H1 (cell line): Measurements from ENCODE around the gene CST9L. TPM values are rescaled to one million over a fixed set of nuclear protein-coding genes. Genes with fewer than 3 reads are reported as not detected.

Experiments
- CTCF ChIA-PET: fragments of 300-600 bp; sonication (Branson Sonifier 250); formaldehyde crosslinking; loops from one replicate; lab custom pipeline; 2021; ENCODE audit not compliant: partially characterized antibody; lab: Charles Lee
- POLR2A ChIA-PET: fragments of 300-600 bp; sonication (Branson Sonifier 250); formaldehyde crosslinking; loops from one replicate; lab custom pipeline; 2021; ENCODE audit warnings: inconsistent platforms; ENCODE audit not compliant: partially characterized antibody; lab: Charles Lee
- DNase-seq, 2 experiments: peaks; one replicate each; pipeline versions ENCODE4 v3.0.0 to v3.0.0-alpha.2; 2010 to 2022; ENCODE audit warnings: low spot score in 2 of 2, low read depth in 1 of 2, mixed read lengths in 1 of 2
- FAIRE-seq: peaks from 2 replicates; lab custom pipeline; 2011; peaks lifted over from hg19 to GRCh38; lab: Jason Lieb, UNC
- H2AFZ ChIP-seq: 2 replicates; pipeline ENCODE4 v1.8.1; 2012; ENCODE audit warnings: low read length, inconsistent platforms
- H2AK5ac ChIP-seq: 2 replicates; pipeline ENCODE4 v1.6.1; 2013; ENCODE audit warnings: low read depth, low read length
- H2BK120ac ChIP-seq: replicated peaks from 2 replicates; pipeline ENCODE3; 2013; ENCODE audit warnings: low read depth, low read length, inconsistent platforms
- H2BK12ac ChIP-seq: 2 replicates; pipeline ENCODE4 v1.6.1; 2013; ENCODE audit warnings: low read depth, low read length
- H2BK15ac ChIP-seq: 2 replicates; pipeline ENCODE4 v1.6.1; 2013; ENCODE audit warnings: low read length
- H2BK20ac ChIP-seq: 2 replicates; pipeline ENCODE4 v1.6.1; 2013; ENCODE audit warnings: low read length
- H2BK5ac ChIP-seq: 2 replicates; pipeline ENCODE4 v1.6.1; 2013; ENCODE audit warnings: low read depth, low read length
- H3K14ac ChIP-seq: 2 replicates; pipeline ENCODE4 v1.6.1; 2013; ENCODE audit warnings: inconsistent platforms; ENCODE audit not compliant: insufficient read length
- H3K18ac ChIP-seq: 2 replicates; pipeline ENCODE4 v1.6.1; 2013; ENCODE audit warnings: low read length; ENCODE audit errors: extremely low read depth
- H3K23ac ChIP-seq: 2 replicates; pipeline ENCODE4 v1.6.1; 2013; ENCODE audit warnings: inconsistent platforms; ENCODE audit not compliant: insufficient read length
- H3K23me2 ChIP-seq: 2 replicates; pipeline ENCODE4 v1.6.1; 2013; ENCODE audit warnings: low read depth, low read length
- H3K27ac ChIP-seq: 2 replicates; pipeline ENCODE4 v1.6.1; 2011; ENCODE audit warnings: low read depth, low read length, inconsistent platforms
- H3K27me3 ChIP-seq, 4 experiments: replicated peaks in 1 of 4; 1 replicate in 1 of 4; 2 replicates in 3 of 4; pipeline versions ENCODE4 v1.6.1 to v1.8.1; 2011 to 2013; ENCODE audit warnings: low read length in 3 of 4, mild to moderate bottlenecking in 3 of 4, inconsistent platforms in 2 of 4, mixed read lengths in 2 of 4, moderate library complexity in 1 of 4; ENCODE audit not compliant: control insufficient read depth in 3 of 4, insufficient read depth in 3 of 4; ENCODE audit errors: extremely low read depth in 1 of 4
- H3K36me3 ChIP-seq, 4 experiments: 2 replicates each; pipeline versions ENCODE4 v1.6.1 to v1.8.1; 2011 to 2013; ENCODE audit warnings: mild to moderate bottlenecking in 4 of 4, low read length in 3 of 4, moderate library complexity in 2 of 4, control low read depth in 1 of 4, inconsistent platforms in 1 of 4; ENCODE audit not compliant: insufficient read depth in 4 of 4, control insufficient read depth in 2 of 4
- H3K4ac ChIP-seq: replicated peaks from 2 replicates; pipeline ENCODE3; 2013; ENCODE audit warnings: low read length, low read depth, mixed read lengths, inconsistent platforms; ENCODE audit not compliant: insufficient read length
- H3K4me1 ChIP-seq, 4 experiments: replicated peaks in 1 of 4; 1 replicate in 1 of 4; 2 replicates in 3 of 4; pipeline versions ENCODE4 v1.6.1 to v1.8.1; 2011 to 2013; ENCODE audit warnings: low read length in 3 of 4, inconsistent platforms in 2 of 4, mixed read lengths in 1 of 4; ENCODE audit not compliant: insufficient read depth in 4 of 4, control insufficient read depth in 3 of 4
- H3K4me2 ChIP-seq, 2 experiments: 2 replicates each; pipeline versions ENCODE4 v1.6.1 to v1.8.1; 2011 to 2013; ENCODE audit warnings: low read depth in 2 of 2, low read length in 2 of 2, control low read depth in 1 of 2, inconsistent platforms in 1 of 2, mild to moderate bottlenecking in 1 of 2; ENCODE audit not compliant: insufficient read depth in 1 of 2
- H3K4me3 ChIP-seq, 4 experiments: fragments of 200-600, 300-600 bp in 1 of 4; sonication (generic), shearing (Covaris generic), sonication (Bioruptor Twin) in 1 of 4; 2 replicates each; pipeline versions ENCODE4 v1.5.1 to v1.8.1; 2011 to 2016; ENCODE audit warnings: low read length in 4 of 4, low read depth in 3 of 4, control low read depth in 2 of 4, inconsistent platforms in 2 of 4, mild to moderate bottlenecking in 2 of 4, mixed read lengths in 1 of 4, moderate library complexity in 1 of 4; ENCODE audit not compliant: insufficient read depth in 2 of 4; ENCODE audit errors: extremely low read depth in 1 of 4
- H3K56ac ChIP-seq: replicated peaks from 2 replicates; pipeline ENCODE3; 2013; ENCODE audit warnings: low read depth, mild to moderate bottlenecking, mixed read lengths, low read length, inconsistent platforms; ENCODE audit not compliant: insufficient read length
- H3K79me1 ChIP-seq: 2 replicates; pipeline ENCODE4 v1.6.1; 2013; ENCODE audit warnings: low read depth, low read length, control low read depth
- H3K79me2 ChIP-seq, 2 experiments: 2 replicates each; pipeline versions ENCODE4 v1.6.1 to v1.8.1; 2012 to 2013; ENCODE audit warnings: low read length in 2 of 2, mild to moderate bottlenecking in 2 of 2, inconsistent platforms in 1 of 2; ENCODE audit not compliant: insufficient read depth in 2 of 2, control insufficient read depth in 1 of 2
- H3K9ac ChIP-seq, 4 experiments: replicated peaks in 1 of 4; 1 replicate in 1 of 4; 2 replicates in 3 of 4; pipeline versions ENCODE4 v1.6.1 to v1.8.1; 2011 to 2013; ENCODE audit warnings: low read depth in 3 of 4, low read length in 3 of 4, control low read depth in 2 of 4, mild to moderate bottlenecking in 2 of 4, moderate library complexity in 2 of 4, inconsistent platforms in 1 of 4; ENCODE audit errors: extremely low read depth in 1 of 4
- H3K9me3 ChIP-seq, 2 experiments: 2 replicates each; pipeline versions ENCODE4 v1.6.1 to v1.8.1; 2012 to 2013; ENCODE audit warnings: mild to moderate bottlenecking in 2 of 2, moderate library complexity in 2 of 2, control low read depth in 1 of 2, inconsistent platforms in 1 of 2, low read depth in 1 of 2, low read length in 1 of 2, mixed read lengths in 1 of 2; ENCODE audit not compliant: insufficient read depth in 2 of 2
- H4K20me1 ChIP-seq, 2 experiments: replicated peaks in 1 of 2; 2 replicates each; pipeline versions ENCODE3 to v1.8.1; 2011 to 2013; ENCODE audit warnings: inconsistent platforms in 2 of 2, low read length in 2 of 2, mild to moderate bottlenecking in 1 of 2; ENCODE audit not compliant: insufficient read depth in 2 of 2, control insufficient read depth in 1 of 2
- H4K5ac ChIP-seq: 2 replicates; pipeline ENCODE4 v1.6.1; 2013; ENCODE audit warnings: low read length, low read depth, mixed read lengths, inconsistent platforms; ENCODE audit not compliant: insufficient read length
- H4K8ac ChIP-seq: 2 replicates; pipeline ENCODE4 v1.8.0; 2013; ENCODE audit warnings: mild to moderate bottlenecking, moderate library complexity, low read length, inconsistent platforms; ENCODE audit not compliant: insufficient read depth; ENCODE audit errors: extremely low read depth
- H4K91ac ChIP-seq: replicated peaks from 2 replicates; pipeline ENCODE3; 2013; ENCODE audit warnings: low read length, mixed read lengths, inconsistent platforms; ENCODE audit not compliant: insufficient read length
- BACH1 ChIP-seq: IDR thresholded peaks from 2 replicates; pipeline ENCODE4 v1.6.1; 2012; ENCODE audit warnings: low read length, improper control_type of control experiment
- RNF2 ChIP-seq: fragments of 200-900, 300-1000 bp; sonication (generic); IDR thresholded peaks from 2 replicates; pipeline ENCODE4 v1.7.1; 2016; ENCODE audit warnings: borderline replicate concordance, low read depth, mild to moderate bottlenecking, antibody characterized with exemption, low read length; ENCODE audit not compliant: poor library complexity, severe bottlenecking; ENCODE audit errors: missing control alignments
- SAP30 ChIP-seq: fragments of 300-600 bp; sonication (generic); IDR thresholded peaks from 2 replicates; pipeline ENCODE4 v1.7.1; 2012; ENCODE audit warnings: low read length, moderate library complexity, mild to moderate bottlenecking, inconsistent platforms; ENCODE audit not compliant: insufficient read depth, insufficient replicate concordance
- TAF7 ChIP-seq: optimal IDR thresholded peaks from 2 replicates; pipeline ENCODE3; 2011; ENCODE audit warnings: low read depth, mild to moderate bottlenecking, inconsistent platforms, low read length, moderate library complexity, borderline replicate concordance
- TEAD4 ChIP-seq: IDR thresholded peaks from 2 replicates; pipeline ENCODE4 v1.6.1; 2012; ENCODE audit warnings: low read depth, low read length, inconsistent platforms, mixed read lengths
- WGBS, 2 experiments: shearing (Covaris generic) in 1 of 2; methylation state at CpG; one replicate each; pipeline versions ENCODE4 v1.1.6 to v1.1.7; 2013 to 2015; ENCODE audit warnings: low lambda C conversion rate in 2 of 2, mixed read lengths in 2 of 2, inconsistent platforms in 1 of 2, low coverage in 1 of 2, missing lambda C conversion rate in 1 of 2; ENCODE audit not compliant: insufficient replicate concordance in 2 of 2, insufficient coverage in 1 of 2, insufficient read length in 1 of 2; ENCODE audit errors: extremely low coverage in 1 of 2, missing lambda C conversion rate in 1 of 2; 5-methylcytosine and 5-hydroxymethylcytosine counted together
- polyA plus RNA-seq, 7 experiments: library from polyadenylated mRNA; depleted of rRNA in 3 of 7; stranded (reverse) in 5 of 7; unstranded in 2 of 7; fragments of >200 nt in 5 of 7; fragments of 200-250 nt in 2 of 7; gene quantifications; 1 replicate in 5 of 7; 2 replicates in 1 of 7; 4 replicates in 1 of 7; pipeline versions ENCODE4 v1.2.1 to v1.2.3, GENCODE V29; 2011 to 2013; ENCODE audit warnings: missing spikeins in 2 of 7, mixed read lengths in 2 of 7
- total RNA-seq: library from RNA; stranded (reverse); fragmentation: NEBNext Ultra II Directional; extraction: Animal tissue kit (Norgen Biotek cat#: 25700); gene quantifications from 2 replicates; pipeline ENCODE4 v1.2.1, GENCODE V29; 2021

The CST9L gene
- total and polyA plus RNA-seq, 2 of the 8 experiments (the other 6 are each of a cell fraction or from before 2014, with no cell fraction given), result not detected

GRCh38 chr20:23564927-23565326, 3.4 kb downstream of the CST9L start:
- Histone ChIP-seq H3K4me3 (no peak overlapping the region), H2BK12ac (no peak overlapping the region), H3K4ac (no peak overlapping the region), H3K27me3 (no peaks in the 10 kb centered on the region), H3K79me1 (no peaks in the 10 kb centered on the region), H2BK15ac (no peak overlapping the region), H3K9me3 (peaks cover 11 to 17% of the 10 kb centered on the region in 2 experiments), H3K23ac (no peak overlapping the region), H3K9ac (no peak overlapping the region), H3K4me1 (no peaks in the 10 kb centered on the region; a peak in 1 of 7 replicates), H3K27ac (no peak overlapping the region), H3K23me2 (no peaks in the 10 kb centered on the region), H3K36me3 (no peaks in the 10 kb centered on the region; a peak in 1 of 8 replicates), H3K14ac (no peak overlapping the region), H2BK120ac (no peak overlapping the region), H3K79me2 (no peaks in the 10 kb centered on the region), H4K5ac (no peak overlapping the region), H4K8ac (no peak overlapping the region), H4K20me1 (no peaks in the 10 kb centered on the region), H2BK20ac (no peak overlapping the region; the same call in 1 of the 2 replicates), H2BK5ac (no peak overlapping the region), H2AK5ac (no peak overlapping the region), H2AFZ (no peak overlapping the region), H4K91ac (no peak overlapping the region), H3K4me2 (no peak overlapping the region), H3K18ac (no peak overlapping the region), H3K56ac (no peak overlapping the region)
- FAIRE-seq, result no peak
- no peak for TF ChIP-seq BACH1
- TF ChIP-seq TAF7, result no peak
- no peak for TF ChIP-seq SAP30
- TF ChIP-seq RNF2, result no peak
- no peak for TF ChIP-seq TEAD4
- ChIA-PET CTCF (interaction anchor here (0.7 to 5.4 kb wide), 8 partner anchors 8 to 122 kb away, joined by 3 to 32 read pairs (median 6); no protein-coding TSS in a partner anchor), POLR2A (no interaction called here)
- no peak for DNase-seq
- WGBS, 2 experiments, result 96% methylated on average over 3 of the region's 3 CpGs; no CpG with 5 or more reads in 1 of the 2 experiments
